AG10803 (cell line): ENCODE data around the gene KCTD16.

ENCODE experiments used
- DNase-seq: peaks from one replicate; pipeline ENCODE4 v3.0.0; 2010; ENCODE audit warnings: low read depth
- H3K4me3 ChIP-seq: 2 replicates; pipeline ENCODE4 v1.5.1; 2011; ENCODE audit warnings: mild to moderate bottlenecking, low read length, control low read depth
- TF ChIP-seq, protein P1 (sequence below): conservative IDR thresholded peaks from 2 replicates; pipeline ENCODE4 v1.5.1; 2011; ENCODE audit warnings: mild to moderate bottlenecking, low read length, control low read depth, inconsistent platforms

Gene KCTD16

DNA sequence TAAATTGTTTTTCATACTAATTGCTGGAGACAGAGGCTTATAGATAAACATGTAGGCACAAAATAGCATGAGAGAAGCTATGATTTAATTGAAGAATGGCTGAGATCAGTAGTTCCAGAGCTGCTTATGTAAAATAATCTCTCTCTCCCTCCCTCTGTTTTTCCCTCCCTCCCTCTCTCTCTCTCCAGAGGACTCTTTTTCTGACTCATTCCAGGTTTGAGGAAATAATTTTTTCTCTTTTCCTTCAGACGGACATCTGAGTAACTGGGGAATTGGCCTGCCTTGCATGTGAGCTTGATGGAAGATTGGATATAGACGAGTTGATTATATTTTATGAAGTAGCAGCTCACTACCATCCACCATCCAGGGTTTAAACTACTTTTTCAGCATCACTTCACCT lies 35.5 kb downstream of the KCTD16 start:
- H3K4me3 ChIP-seq = no peak overlapping the region
- DNase-seq = no peak
- TF ChIP-seq, protein P1, sequence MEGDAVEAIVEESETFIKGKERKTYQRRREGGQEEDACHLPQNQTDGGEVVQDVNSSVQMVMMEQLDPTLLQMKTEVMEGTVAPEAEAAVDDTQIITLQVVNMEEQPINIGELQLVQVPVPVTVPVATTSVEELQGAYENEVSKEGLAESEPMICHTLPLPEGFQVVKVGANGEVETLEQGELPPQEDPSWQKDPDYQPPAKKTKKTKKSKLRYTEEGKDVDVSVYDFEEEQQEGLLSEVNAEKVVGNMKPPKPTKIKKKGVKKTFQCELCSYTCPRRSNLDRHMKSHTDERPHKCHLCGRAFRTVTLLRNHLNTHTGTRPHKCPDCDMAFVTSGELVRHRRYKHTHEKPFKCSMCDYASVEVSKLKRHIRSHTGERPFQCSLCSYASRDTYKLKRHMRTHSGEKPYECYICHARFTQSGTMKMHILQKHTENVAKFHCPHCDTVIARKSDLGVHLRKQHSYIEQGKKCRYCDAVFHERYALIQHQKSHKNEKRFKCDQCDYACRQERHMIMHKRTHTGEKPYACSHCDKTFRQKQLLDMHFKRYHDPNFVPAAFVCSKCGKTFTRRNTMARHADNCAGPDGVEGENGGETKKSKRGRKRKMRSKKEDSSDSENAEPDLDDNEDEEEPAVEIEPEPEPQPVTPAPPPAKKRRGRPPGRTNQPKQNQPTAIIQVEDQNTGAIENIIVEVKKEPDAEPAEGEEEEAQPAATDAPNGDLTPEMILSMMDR = no peak

DNA sequence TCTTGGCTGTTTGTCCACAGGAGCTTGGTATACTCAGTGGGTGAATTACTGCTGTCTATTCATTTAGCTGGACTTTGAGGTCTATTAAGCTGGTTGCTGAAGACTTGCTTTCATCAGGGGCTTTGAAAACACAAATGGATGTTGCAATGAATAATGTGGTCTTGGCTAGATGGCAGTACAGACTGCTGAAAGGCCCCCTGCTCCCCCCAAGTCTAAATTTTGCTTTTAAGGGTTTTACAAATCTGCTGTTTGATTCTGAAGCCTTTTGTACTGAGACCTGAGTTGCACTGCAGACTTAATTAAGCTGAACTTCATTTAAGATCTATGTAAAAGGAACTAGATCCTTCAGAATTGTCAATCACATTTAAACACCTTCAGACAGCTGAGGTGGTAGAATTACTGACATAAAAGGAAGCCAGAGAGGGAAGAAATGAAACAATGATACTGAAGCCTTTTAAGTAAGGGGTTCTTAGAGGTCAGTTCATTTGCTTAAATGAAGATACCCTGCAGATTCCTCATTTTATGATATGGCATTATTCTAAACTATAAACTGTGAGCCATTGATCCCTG lies 37.3 kb downstream of the KCTD16 start:
- TF ChIP-seq, protein P1 = no peak
- DNase-seq = no peak

DNA sequence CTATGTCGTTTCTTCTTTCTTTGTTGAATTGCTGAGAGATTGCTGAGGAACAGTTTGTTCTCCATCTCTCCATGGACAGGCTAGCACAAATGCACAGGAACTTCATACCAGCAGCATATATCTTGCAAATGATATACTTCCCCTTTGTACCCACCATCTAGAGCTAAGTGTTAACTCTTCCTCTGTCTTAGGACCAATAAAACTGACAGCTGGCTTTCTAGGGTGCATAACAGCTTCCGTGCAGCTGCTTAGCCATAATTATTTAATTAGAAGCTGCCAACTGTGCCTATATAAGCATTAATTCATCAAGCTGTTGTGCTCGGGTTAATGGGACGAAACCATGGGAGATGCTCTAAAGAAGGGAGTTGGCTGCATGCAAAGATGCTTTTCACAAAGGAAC lies 38.7 kb downstream of the KCTD16 start:
- H3K4me3 ChIP-seq = no peak overlapping the region
- TF ChIP-seq, protein P1 = no peak
- DNase-seq = no peak

More for the DNA sequence above, 37.3 kb downstream of the KCTD16 start:
- H3K4me3 ChIP-seq = no peak overlapping the region

DNA sequence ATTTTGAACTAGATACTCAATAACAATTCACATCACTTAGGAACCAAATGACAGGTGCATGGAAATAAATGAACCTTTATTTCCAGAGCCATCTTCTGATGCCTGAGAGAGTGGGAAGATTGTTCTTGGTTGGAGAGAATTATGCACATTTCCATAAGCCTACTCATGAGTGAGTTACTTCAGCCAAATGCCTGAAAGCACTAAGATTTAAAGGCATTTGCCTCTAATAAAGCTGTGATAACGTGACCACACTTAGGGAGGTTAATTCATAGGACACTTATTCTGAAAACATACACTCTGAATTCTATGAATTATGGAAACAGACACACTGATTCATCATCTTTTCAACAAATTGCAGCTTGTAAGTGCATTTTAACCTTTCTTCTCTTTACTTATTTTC lies 40.0 kb downstream of the KCTD16 start:
- H3K4me3 ChIP-seq = no peak overlapping the region
- DNase-seq = no peak
- TF ChIP-seq, protein P1 = no peak

DNA sequence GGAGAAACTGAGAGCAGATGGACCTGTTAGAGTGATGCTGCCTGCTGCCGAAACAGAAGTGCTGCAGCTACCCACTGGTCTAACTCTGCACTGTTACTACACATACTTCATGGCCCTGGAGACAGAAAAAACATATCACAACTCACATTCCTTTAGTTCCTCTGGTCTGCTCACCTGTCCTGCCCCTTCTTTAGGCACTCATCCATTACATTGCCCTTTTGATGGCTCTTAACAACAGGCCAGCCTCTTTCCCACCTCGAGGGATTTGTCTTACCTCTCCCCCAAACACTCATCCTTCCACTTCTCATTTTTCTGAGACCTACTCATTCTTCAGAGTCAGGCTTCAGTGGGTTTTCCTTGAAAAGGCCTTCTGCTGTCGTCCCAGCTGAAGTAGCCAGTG lies 49.2 kb downstream of the KCTD16 start:
- no peak for DNase-seq
- TF ChIP-seq, protein P1 = no peak
- H3K4me3 ChIP-seq = no peak overlapping the region

DNA sequence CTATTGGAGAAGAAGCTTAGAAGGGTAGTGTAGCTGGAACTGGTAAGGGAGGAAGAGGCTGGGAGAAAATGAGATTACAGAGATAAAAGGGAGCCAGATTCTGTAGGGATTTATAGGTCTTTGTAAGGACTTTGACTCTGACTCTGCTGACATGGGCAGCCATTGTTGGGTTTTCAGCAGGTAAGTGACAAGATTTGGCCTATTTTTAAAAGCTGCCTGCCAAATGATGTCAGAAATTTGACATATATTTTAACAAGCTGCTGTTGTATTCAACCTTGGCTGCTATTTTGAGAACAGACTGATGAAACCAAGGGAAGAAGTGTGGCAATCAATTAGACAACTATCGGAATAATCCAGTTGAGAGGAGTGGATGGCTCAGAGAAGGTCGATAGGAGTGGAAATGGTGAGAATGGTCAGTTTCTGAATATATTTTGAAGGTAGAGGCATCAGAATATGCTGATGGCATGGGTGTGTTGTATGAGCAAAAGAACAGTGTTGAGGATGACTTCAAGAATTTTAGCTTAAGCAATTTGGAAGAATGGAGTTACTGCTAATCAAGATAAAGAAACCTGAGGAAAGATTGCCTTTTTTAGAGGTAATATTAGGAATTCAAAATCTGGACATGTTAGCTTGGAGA lies 56.8 kb downstream of the KCTD16 start:
- TF ChIP-seq, protein P1 = no peak
- no peak for DNase-seq
- no peak overlapping the region for H3K4me3 ChIP-seq

DNA sequence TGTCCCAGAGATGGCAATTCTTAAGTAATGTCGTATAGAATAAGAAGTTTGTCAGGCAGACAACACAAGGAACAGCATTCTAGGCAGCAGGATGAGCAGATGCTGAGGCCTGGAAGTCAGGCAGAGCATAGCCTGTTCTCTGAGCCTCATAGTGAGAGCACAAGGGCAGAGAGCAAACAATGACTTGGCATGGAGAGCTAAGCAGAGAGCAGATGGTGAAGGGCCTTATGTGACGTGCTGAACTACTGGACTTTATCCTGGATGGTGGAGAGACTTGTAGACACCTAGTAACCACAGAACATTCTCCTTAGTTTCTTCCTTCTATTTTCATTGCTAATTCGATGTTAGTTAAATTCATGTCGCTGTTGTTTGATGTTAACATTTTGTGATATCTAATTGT lies 60.1 kb downstream of the KCTD16 start:
- no peak for DNase-seq
- H3K4me3 ChIP-seq = no peak overlapping the region
- TF ChIP-seq, protein P1 = no peak
